PC-3 (cell line): ENCODE data around the gene DBNL. TPM values are rescaled to one million over a fixed set of nuclear protein-coding genes. Genes with fewer than 3 reads are reported as not detected.

ENCODE experiments used
- ATAC-seq: fragments of 200-7000 bp; cut with Tn5 transposase; 2 replicates; pipeline ENCODE4 v1.9.1; 2020; ENCODE audit warnings: mild to moderate bottlenecking, moderate library complexity
- BruUV-seq: library from RNA; stranded (reverse); fragments of 400-500 nt; replicated peaks from 2 replicates; lab custom pipeline; 2021; lab: Mats Ljungman, UMichigan
- CTCF ChIA-PET: fragments of 300-600 bp; sonication (Branson Sonifier 250); formaldehyde crosslinking; loops from one replicate; lab custom pipeline; 2022; ENCODE audit warnings: antibody characterized with exemption; lab: Charles Lee
- POLR2A ChIA-PET: fragments of 300-600 bp; sonication (Branson Sonifier 250); formaldehyde crosslinking; loops from one replicate; lab custom pipeline; 2022; ENCODE audit warnings: antibody characterized with exemption; ENCODE audit not compliant: unreplicated experiment; lab: Charles Lee
- DNase-seq: peaks from one replicate; pipeline ENCODE4 v3.0.0-alpha.2; 2015
- H2AFZ ChIP-seq: fragments of 300-600 bp; sonication (generic); 2 replicates; pipeline ENCODE4 v1.6.0; 2016; ENCODE audit warnings: antibody characterized with exemption, low read length
- H3F3A ChIP-seq: fragments of 300-600 bp; sonication (generic); one replicate; pipeline ENCODE4 v1.6.0; 2017; ENCODE audit warnings: antibody characterized with exemption, low read length, control low read depth, mild to moderate bottlenecking; ENCODE audit not compliant: unreplicated experiment
- H3K27ac ChIP-seq: fragments of 300-600 bp; sonication (generic); 2 replicates; pipeline ENCODE4 v1.5.1; 2016; ENCODE audit warnings: mild to moderate bottlenecking, low read length
- H3K27me3 ChIP-seq: fragments of 300-600 bp; sonication (generic); 2 replicates; pipeline ENCODE4 v1.6.1; 2016; ENCODE audit warnings: low read length, mixed read lengths
- H3K36me3 ChIP-seq: fragments of 300-600 bp; sonication (generic); 2 replicates; pipeline ENCODE4 v1.6.1; 2016; ENCODE audit warnings: low read depth, mixed run types, low read length, mixed read lengths
- H3K4me1 ChIP-seq: fragments of 300-600 bp; sonication (generic); 2 replicates; pipeline ENCODE4 v1.5.1; 2016; ENCODE audit warnings: low read length; ENCODE audit not compliant: insufficient read depth
- H3K4me2 ChIP-seq: fragments of 300-600 bp; sonication (generic); 2 replicates; pipeline ENCODE4 v1.6.0; 2016; ENCODE audit warnings: low read length
- H3K4me3 ChIP-seq: fragments of 300-600 bp; sonication (generic); 2 replicates; pipeline ENCODE4 v1.5.1; 2016; ENCODE audit warnings: mild to moderate bottlenecking, low read length, mixed read lengths
- H3K79me2 ChIP-seq: fragments of 300-600 bp; sonication (generic); 2 replicates; pipeline ENCODE4 v1.6.1; 2017; ENCODE audit warnings: low read length, mixed read lengths
- H3K9ac ChIP-seq: fragments of 300-600 bp; sonication (generic); 2 replicates; pipeline ENCODE4 v1.6.0; 2016; ENCODE audit warnings: mild to moderate bottlenecking, low read length
- H3K9me2 ChIP-seq: fragments of 300-600 bp; sonication (generic); replicated peaks from 2 replicates; pipeline ENCODE4 v1.6.1; 2016; ENCODE audit warnings: mixed run types, low read length, mixed read lengths
- H3K9me3 ChIP-seq: fragments of 300-600 bp; sonication (generic); 2 replicates; pipeline ENCODE4 v1.6.1; 2016; ENCODE audit warnings: low read length, mixed read lengths
- H4K20me1 ChIP-seq: fragments of 300-600 bp; sonication (generic); 2 replicates; pipeline ENCODE4 v1.6.1; 2016; ENCODE audit warnings: low read length, mixed read lengths
- EZH2 ChIP-seq: fragments of 300-600 bp; sonication (generic); IDR thresholded peaks from one replicate; pipeline ENCODE4 v1.6.1; 2017; ENCODE audit warnings: antibody characterized with exemption, mild to moderate bottlenecking, low read length; ENCODE audit not compliant: unreplicated experiment
- EZH2phosphoT487 ChIP-seq: fragments of 300-600 bp; sonication (generic); IDR thresholded peaks from 2 replicates; pipeline ENCODE4 v1.6.1; 2018; ENCODE audit warnings: mild to moderate bottlenecking, antibody characterized with exemption, low read length, borderline replicate concordance
- intact Hi-C: fragments of 100-400 bp; cut with micrococcal nuclease; formaldehyde crosslinking; loops from 2 replicates; pipeline ENCODE4 v1.9.0; 2023
- total RNA-seq: library from RNA; depleted of rRNA; stranded (reverse); fragments of >200 nt; gene quantifications from 2 replicates; pipeline ENCODE4 v1.2.3, GENCODE V29; 2014
- TF ChIP-seq, protein P1 (sequence below): fragments of 300-600 bp; sonication (generic); conservative IDR thresholded peaks from 2 replicates; pipeline ENCODE4 v1.5.1; 2017; ENCODE audit warnings: antibody characterized with exemption, low read depth, mild to moderate bottlenecking, low read length

DBNL gene
- total RNA-seq, 1 experiment from 2014 or later: 108 TPM

DNA sequence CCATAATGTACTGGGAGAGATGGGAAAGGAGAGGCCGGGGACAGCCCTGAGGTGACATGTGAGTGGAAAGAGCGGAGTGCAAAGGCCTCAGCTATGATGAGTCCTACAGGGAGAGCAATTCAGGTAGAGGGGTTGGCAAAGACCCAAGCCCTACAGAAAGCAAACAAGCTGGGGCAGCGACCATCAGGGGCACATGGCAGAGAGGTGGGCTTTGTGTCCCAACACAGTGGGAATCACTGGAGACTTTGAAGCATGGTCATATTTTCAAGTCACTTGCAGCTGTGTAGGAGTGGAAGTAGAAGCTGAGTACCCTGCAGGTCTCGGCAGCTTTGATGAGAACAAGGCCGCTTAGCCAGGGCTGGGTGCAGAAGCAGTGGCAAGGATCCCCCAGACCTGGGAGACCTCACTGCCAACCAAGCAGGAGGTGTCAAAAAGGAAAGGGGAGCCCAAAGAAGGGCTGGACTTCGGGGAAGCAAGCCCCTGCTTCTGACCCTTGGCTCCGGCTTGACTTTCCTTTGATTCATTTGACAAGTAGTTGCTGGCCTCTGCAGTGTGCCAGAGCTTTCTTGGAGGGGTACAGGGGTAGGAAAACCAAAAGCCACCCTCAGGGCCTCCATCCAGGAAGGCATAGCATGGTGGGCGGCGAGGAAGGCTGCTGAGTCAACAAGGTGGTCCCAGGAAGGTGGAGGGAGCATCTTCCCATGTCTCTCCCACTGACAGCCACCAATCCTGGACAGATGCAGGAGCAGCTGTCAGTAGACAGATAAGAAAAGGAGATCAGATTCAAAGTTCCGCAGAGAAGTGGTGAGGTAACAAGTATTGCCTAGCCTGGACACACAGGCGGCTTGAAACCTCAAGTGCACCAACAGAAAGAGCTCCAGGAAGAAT lies 22.8 kb downstream of the DBNL start:
- no peak overlapping the region for H3K4me2 ChIP-seq
- H3K27ac ChIP-seq: no peak overlapping the region
- H3K27me3 ChIP-seq: no peaks in the 10 kb centered on the region
- no peak overlapping the region for H2AFZ ChIP-seq
- peaks cover 7% of the 10 kb centered on the region for H3F3A ChIP-seq
- intact Hi-C loops: no loop called here
- CTCF ChIA-PET: no interaction called here
- ATAC-seq (no peak), DNase-seq (no peak)
- H3K4me3 ChIP-seq: no peak overlapping the region
- BruUV-seq: no TSS peak
- no peak for TF ChIP-seq EZH2phosphoT487
- no peak for TF ChIP-seq EZH2
- TF ChIP-seq, protein P1, sequence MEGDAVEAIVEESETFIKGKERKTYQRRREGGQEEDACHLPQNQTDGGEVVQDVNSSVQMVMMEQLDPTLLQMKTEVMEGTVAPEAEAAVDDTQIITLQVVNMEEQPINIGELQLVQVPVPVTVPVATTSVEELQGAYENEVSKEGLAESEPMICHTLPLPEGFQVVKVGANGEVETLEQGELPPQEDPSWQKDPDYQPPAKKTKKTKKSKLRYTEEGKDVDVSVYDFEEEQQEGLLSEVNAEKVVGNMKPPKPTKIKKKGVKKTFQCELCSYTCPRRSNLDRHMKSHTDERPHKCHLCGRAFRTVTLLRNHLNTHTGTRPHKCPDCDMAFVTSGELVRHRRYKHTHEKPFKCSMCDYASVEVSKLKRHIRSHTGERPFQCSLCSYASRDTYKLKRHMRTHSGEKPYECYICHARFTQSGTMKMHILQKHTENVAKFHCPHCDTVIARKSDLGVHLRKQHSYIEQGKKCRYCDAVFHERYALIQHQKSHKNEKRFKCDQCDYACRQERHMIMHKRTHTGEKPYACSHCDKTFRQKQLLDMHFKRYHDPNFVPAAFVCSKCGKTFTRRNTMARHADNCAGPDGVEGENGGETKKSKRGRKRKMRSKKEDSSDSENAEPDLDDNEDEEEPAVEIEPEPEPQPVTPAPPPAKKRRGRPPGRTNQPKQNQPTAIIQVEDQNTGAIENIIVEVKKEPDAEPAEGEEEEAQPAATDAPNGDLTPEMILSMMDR: no peak
- H3K36me3 ChIP-seq: no peaks in the 10 kb centered on the region
- H3K9ac ChIP-seq: no peak overlapping the region
- no peaks in the 10 kb centered on the region for H3K9me3 ChIP-seq
- H4K20me1 ChIP-seq: no peaks in the 10 kb centered on the region
- H3K79me2 ChIP-seq: no peaks in the 10 kb centered on the region
- H3K4me1 ChIP-seq: peaks cover 17% of the 10 kb centered on the region
- POLR2A ChIA-PET: no interaction called here
- no peaks in the 10 kb centered on the region for H3K9me2 ChIP-seq

- no peak for ATAC-seq
- H3K4me2 ChIP-seq: no peak overlapping the region
- peak; percentile 40 for DNase-seq
- TF ChIP-seq EZH2: no peak
- no peak for TF ChIP-seq EZH2phosphoT487
- TF ChIP-seq, protein P1: no peak
- intact Hi-C loops: no loop called here
- peaks cover 24% of the 10 kb centered on the region for H3K4me1 ChIP-seq
- no peaks in the 10 kb centered on the region for H4K20me1 ChIP-seq
- no peak overlapping the region for H3K4me3 ChIP-seq
- H3K79me2 ChIP-seq: peaks cover 2% of the 10 kb centered on the region; the same call in 1 of the 2 replicates
- no TSS peak for BruUV-seq
- H3K9me2 ChIP-seq: no peaks in the 10 kb centered on the region
- 0 out of 2 replicates have a peak, but pooled peaks cover 2% of the 10 kb centered on the region for H3K36me3 ChIP-seq
- CTCF ChIA-PET: no interaction called here
- H3K9ac ChIP-seq: no peak overlapping the region
- POLR2A ChIA-PET: no interaction called here
- H3K27ac ChIP-seq: no peak overlapping the region
- H3K9me3 ChIP-seq: no peaks in the 10 kb centered on the region
- H3K27me3 ChIP-seq: no peaks in the 10 kb centered on the region
- H3F3A ChIP-seq: peaks cover 7% of the 10 kb centered on the region
- no peak overlapping the region for H2AFZ ChIP-seq
These were observed 23.6 kb downstream of the DBNL start for GRCh38 chr7:44068054-44068453.
